K562 (cell line): ENCODE data around the gene ZNF821. TPM values are rescaled to one million over a fixed set of nuclear protein-coding genes. Genes with fewer than 3 reads are reported as not detected.
A peak's percentile ranks its signal among the peaks of the same experiment; 100 is the strongest.

ENCODE experiments used
- ATF6 ChIP-seq: sonication (generic); formaldehyde crosslinking; IDR thresholded peaks from 2 replicates; pipeline ENCODE4 v1.4.0; 2020; ENCODE audit warnings: mild to moderate bottlenecking, missing genetic modification reagents
- CEBPG ChIP-seq, 3 experiments: fragments of 200-800 bp in 1 of 3; sonication (Bioruptor generic) in 1 of 3; sonication (generic) in 1 of 3; formaldehyde crosslinking in 1 of 3; IDR thresholded peaks in 2 of 3; conservative IDR thresholded peaks in 1 of 3; 2 replicates each; pipeline versions ENCODE4 v1.6.1 to v1.8.0; 2016 to 2022; ENCODE audit warnings: missing compliant biosample characterization in 2 of 3, missing genetic modification characterization in 2 of 3, mild to moderate bottlenecking in 1 of 3, missing genetic modification reagents in 1 of 3
- CHD1 ChIP-seq: fragments of 200-600 bp; sonication (generic); IDR thresholded peaks from one replicate; pipeline ENCODE4 v1.6.1; 2012; ENCODE audit warnings: mild to moderate bottlenecking, moderate library complexity, low read length, inconsistent platforms
- CTBP1 ChIP-seq: fragments of 450-650 bp; IDR thresholded peaks from 2 replicates; pipeline ENCODE4 v1.6.1; 2016; ENCODE audit warnings: borderline replicate concordance
- FOXJ2 ChIP-seq: fragments of 200-800 bp; sonication (Bioruptor generic); IDR thresholded peaks from 2 replicates; pipeline ENCODE4 v1.6.1; 2016; ENCODE audit warnings: missing genetic modification characterization, missing compliant biosample characterization
- FOXK1 ChIP-seq: sonication (generic); formaldehyde crosslinking; IDR thresholded peaks from 2 replicates; pipeline ENCODE4 v1.8.0; 2022; ENCODE audit warnings: missing genetic modification reagents, mild to moderate bottlenecking, borderline replicate concordance
- HDAC3 ChIP-seq: fragments of 450-650 bp; IDR thresholded peaks from 2 replicates; pipeline ENCODE4 v1.6.1; 2018; ENCODE audit warnings: borderline replicate concordance, mild to moderate bottlenecking, moderate library complexity; ENCODE audit not compliant: partially characterized antibody
- HSF4 ChIP-seq: fragments of 250-450 bp; sonication (Bioruptor Pico); IDR thresholded peaks from 2 replicates; pipeline ENCODE4 v2.1.2; 2022; ENCODE audit warnings: mild to moderate bottlenecking, moderate library complexity, borderline replicate concordance
- IFI16 ChIP-seq: fragments of 250-450 bp; sonication (Bioruptor Pico); IDR thresholded peaks from 2 replicates; pipeline ENCODE4 v2.1.2; 2022; ENCODE audit warnings: mild to moderate bottlenecking, inconsistent platforms
- ILF3 ChIP-seq: fragments of 450-650 bp; IDR thresholded peaks from 2 replicates; pipeline ENCODE4 v1.6.1; 2018; ENCODE audit warnings: antibody characterized with exemption, mild to moderate bottlenecking, moderate library complexity, borderline replicate concordance
- KHSRP ChIP-seq: fragments of 450-650 bp; IDR thresholded peaks from 2 replicates; pipeline ENCODE4 v1.6.1; 2017
- MIER1 ChIP-seq: fragments of 450-650 bp; IDR thresholded peaks from 2 replicates; pipeline ENCODE4 v1.6.1; 2016; ENCODE audit warnings: antibody characterized with exemption, mild to moderate bottlenecking, low read depth
- NCOA2 ChIP-seq, 2 experiments: fragments of 450-650 bp; IDR thresholded peaks; 2 replicates each; pipeline ENCODE4 v1.6.1; 2018; ENCODE audit warnings: mild to moderate bottlenecking in 2 of 2, moderate library complexity in 1 of 2; ENCODE audit not compliant: partially characterized antibody in 2 of 2
- NFIC ChIP-seq: fragments of 450-650 bp; IDR thresholded peaks from 2 replicates; pipeline ENCODE4 v1.6.1; 2017; ENCODE audit warnings: mild to moderate bottlenecking, inconsistent platforms
- PHB2 ChIP-seq: fragments of 450-650 bp; IDR thresholded peaks from 2 replicates; pipeline ENCODE4 v1.6.1; 2017; ENCODE audit warnings: low read depth
- POLR2H ChIP-seq: IDR thresholded peaks from 2 replicates; pipeline ENCODE4 v1.6.1; 2016; ENCODE audit warnings: missing genetic modification characterization, low read depth, mild to moderate bottlenecking, control low read depth, missing compliant biosample characterization, moderate library complexity
- PTTG1 ChIP-seq: fragments of 450-650 bp; IDR thresholded peaks from 2 replicates; pipeline ENCODE4 v1.6.1; 2016; ENCODE audit warnings: low read depth, mild to moderate bottlenecking, missing genetic modification characterization, missing compliant biosample characterization
- RBM25 ChIP-seq: fragments of 200-400 bp; formaldehyde crosslinking; IDR thresholded peaks from 2 replicates; pipeline ENCODE4 v1.6.1; 2018; ENCODE audit warnings: low read length, low read depth, moderate library complexity; ENCODE audit not compliant: severe bottlenecking
- RBM39 ChIP-seq: fragments of 200-400 bp; formaldehyde crosslinking; optimal IDR thresholded peaks from 2 replicates; pipeline ENCODE3; 2018; ENCODE audit warnings: low read depth, low read length
- SMARCA4 ChIP-seq: fragments of 450-650 bp; IDR thresholded peaks from 2 replicates; pipeline ENCODE4 v1.6.1; 2016
- SNIP1 ChIP-seq: fragments of 450-650 bp; IDR thresholded peaks from 2 replicates; pipeline ENCODE4 v1.7.1; 2017; ENCODE audit warnings: low read depth, mild to moderate bottlenecking
- STAT5B ChIP-seq: fragments of 250-450 bp; sonication (Bioruptor Pico); IDR thresholded peaks from 2 replicates; pipeline ENCODE4 v1.8.0; 2021; ENCODE audit warnings: mild to moderate bottlenecking, inconsistent platforms
- THAP7 ChIP-seq: fragments of 250-450 bp; sonication (Bioruptor Pico); IDR thresholded peaks from 2 replicates; pipeline ENCODE4 v1.5.0; 2021
- ZBTB17 ChIP-seq: fragments of 450-650 bp; formaldehyde crosslinking; IDR thresholded peaks from 2 replicates; pipeline ENCODE4 v1.4.0; 2020; ENCODE audit warnings: mild to moderate bottlenecking
- ZNF449 ChIP-seq: fragments of 250-450 bp; sonication (Bioruptor Pico); IDR thresholded peaks from 2 replicates; pipeline ENCODE4 v1.8.0; 2022; ENCODE audit warnings: moderate library complexity, mild to moderate bottlenecking, inconsistent platforms
- ZNF699 ChIP-seq: fragments of 250-450 bp; sonication (Bioruptor Pico); IDR thresholded peaks from 2 replicates; pipeline ENCODE4 v1.8.0; 2021; ENCODE audit warnings: mild to moderate bottlenecking, moderate library complexity; ENCODE audit not compliant: insufficient replicate concordance
- ZNF707 ChIP-seq: fragments of 250-450 bp; sonication (Bioruptor Pico); conservative IDR thresholded peaks from 2 replicates; pipeline ENCODE4 v1.8.0; 2022; ENCODE audit warnings: inconsistent platforms, mild to moderate bottlenecking, moderate library complexity
- polyA plus RNA-seq, 8 experiments: library from polyadenylated mRNA; depleted of rRNA in 4 of 8; stranded (reverse) in 5 of 8; unstranded in 3 of 8; fragments of >200 nt; fragmentation: Nextera tagmentation in 2 of 8; fragmentation: Illumina TruSeq in 1 of 8; extraction: Ambion mirVana in 2 of 8; extraction: Trizol in 1 of 8; gene quantifications; 2 replicates each; pipeline versions ENCODE4 v1.2.1 to v1.2.3, GENCODE V29; 2011 to 2014; ENCODE audit warnings: inconsistent platforms in 1 of 8, missing spikeins in 1 of 8
- total RNA-seq, 7 experiments: library from RNA; depleted of rRNA in 6 of 7; stranded (reverse); fragments of >200 nt in 6 of 7; fragmentation: Illumina TruSeq in 2 of 7; extraction: Trizol in 2 of 7; gene quantifications; 2 replicates each; pipeline versions ENCODE4 v1.2.1 to v1.2.3, GENCODE V29; 2011 to 2021; ENCODE audit warnings: low replicate concordance in 1 of 7

ZNF821 gene
- total and polyA plus RNA-seq, 9 of the 15 experiments (the other 6 are each of a cell fraction or from before 2014, with no cell fraction given) = 0.38 to 5.6 (median 3.6) TPM

GRCh38 chr16:71895679-71896365 lies 11.8 kb upstream of the ZNF821 start (continued):
- TF ChIP-seq ZNF449 (no peak), MIER1 (no peak), ILF3 (no peak), KHSRP (no peak), FOXK1 (CRISPR knock-in tag) (no peak), IFI16 (CRISPR knock-in tag) (no peak), RBM39 (no peak), RBM25 (no peak), ZNF699 (CRISPR knock-in tag) (no peak), POLR2H (tag) (no peak), PTTG1 (no peak), ATF6 (CRISPR knock-in tag) (no peak), PHB2 (no peak), HDAC3 (no peak), STAT5B (no peak), FOXJ2 (tag) (no peak), THAP7 (no peak), NFIC (no peak), HSF4 (CRISPR knock-in tag) (no peak), ZNF707 (CRISPR knock-in tag) (no peak), CHD1 (peak; percentile 87), CTBP1 (no peak), NCOA2 (IDR thresholded peaks at IDR 0.05; ENCODE audit: partially characterized antibody in 2 of 2) (no peak), SNIP1 (no peak), SMARCA4 (no peak), CEBPG (CRISPR knock-in tag; IDR thresholded peaks at IDR 0.05) (no peak), CEBPG (tag; conservative IDR thresholded peaks at IDR 0.05 in 1 of 2, IDR thresholded peaks at IDR 0.05 in 1 of 2) (no peak), ZBTB17 (CRISPR knock-in tag) (0 out of 2 replicates have a peak, but pooled peaks have one; percentile 21)
